Activated CD4-positive, CD25-positive, alpha-beta regulatory T cell treated with anti-CD3 and anti-CD28 coated beads, Interleukin-2, amount 50 U/mL, for 16 hours (primary cell): ENCODE data around the gene KCNAB2.

Experiments
- DNase-seq: peaks from one replicate; pipeline ENCODE4 v3.0.0-alpha.2; 2020; ENCODE audit warnings: low read depth, low spot score

KCNAB2 gene

GRCh38 chr1:6108476-6108875 lies 62.8 kb downstream of the KCNAB2 start:
- DNase-seq, result no peak

GRCh38 chr1:6108937-6109614 lies 63.4 kb downstream of the KCNAB2 start:
- DNase-seq, result no peak

- no peak for DNase-seq
These were observed 64.0 kb downstream of the KCNAB2 start for GRCh38 chr1:6109688-6110087.

- DNase-seq, result no peak
These were observed 64.6 kb downstream of the KCNAB2 start for GRCh38 chr1:6110326-6110725.

- no peak for DNase-seq
These were observed 65.9 kb downstream of the KCNAB2 start for GRCh38 chr1:6111571-6111970.

GRCh38 chr1:6111991-6112689 lies 66.5 kb downstream of the KCNAB2 start:
- DNase-seq, result no peak

- no peak for DNase-seq
These were observed 67.0 kb downstream of the KCNAB2 start for GRCh38 chr1:6112690-6113005.

GRCh38 chr1:6113116-6113515 lies 67.4 kb downstream of the KCNAB2 start:
- DNase-seq, result no peak

GRCh38 chr1:6113745-6114144 lies 68.1 kb downstream of the KCNAB2 start:
- no peak for DNase-seq

GRCh38 chr1:6116137-6116536 lies 70.4 kb downstream of the KCNAB2 start:
- no peak for DNase-seq

- DNase-seq, result no peak
These were observed 71.4 kb downstream of the KCNAB2 start for GRCh38 chr1:6117064-6117463.

GRCh38 chr1:6117624-6118023 lies 71.9 kb downstream of the KCNAB2 start:
- no peak for DNase-seq

GRCh38 chr1:6118415-6118814 lies 72.7 kb downstream of the KCNAB2 start:
- no peak for DNase-seq

GRCh38 chr1:6121021-6121421 lies 75.3 kb downstream of the KCNAB2 start:
- DNase-seq, result no peak

- no peak for DNase-seq
These were observed 76.1 kb downstream of the KCNAB2 start for GRCh38 chr1:6121651-6122370.

GRCh38 chr1:6123083-6123482 lies 77.4 kb downstream of the KCNAB2 start:
- no peak for DNase-seq

GRCh38 chr1:6123816-6124215 lies 78.1 kb downstream of the KCNAB2 start:
- no peak for DNase-seq

- no peak for DNase-seq
These were observed 78.7 kb downstream of the KCNAB2 start for GRCh38 chr1:6124341-6124740.

- DNase-seq, result no peak
These were observed 79.2 kb downstream of the KCNAB2 start for GRCh38 chr1:6124746-6125365.

GRCh38 chr1:6125366-6125765 lies 79.7 kb downstream of the KCNAB2 start:
- no peak for DNase-seq

GRCh38 chr1:6126028-6126427 lies 80.3 kb downstream of the KCNAB2 start:
- DNase-seq, result no peak

GRCh38 chr1:6126521-6127067 lies 80.9 kb downstream of the KCNAB2 start:
- no peak for DNase-seq
